ENCODE data around the gene BABAM1. TPM values are rescaled to one million over a fixed set of nuclear protein-coding genes. Genes with fewer than 3 reads are reported as not detected.
A peak's percentile ranks its signal among the peaks of the same experiment; 100 is the strongest.

BABAM1 gene
- total RNA-seq, 1 experiment from 2014 or later, result 93.3 TPM

GRCh38 chr19:17305517-17306284 is 38.5 kb downstream of the BABAM1 start, which contains the start of gene MRPL34:
TSS of gene MRPL34 (plus strand) at chr19:17305872. CDS start at chr19:17305893, 21 bp downstream.
- ATAC-seq (peak; percentile 65), DNase-seq (ENCODE audit: low read depth, low spot score) (peak; percentile 99)
- Histone ChIP-seq H3K79me2 (ENCODE audit: insufficient read depth, low read length) (peaks cover 26% of the 10 kb centered on the region), H2AFZ (ENCODE audit: low read depth, low read length, poor library complexity, severe bottlenecking) (no peak within 1 kb of the TSS), H3K9ac (ENCODE audit: low read length) (peak within 1 kb of the TSS; percentile 96), H3K9me3 (ENCODE audit: control insufficient read depth in 1 of 2, insufficient read depth in 1 of 2, low read depth in 1 of 2, low read length in 2 of 2) (no peaks in the 10 kb centered on the region), H3K27ac (ENCODE audit: low read depth, low read length) (peak within 1 kb of the TSS; percentile 92), H4K20me1 (ENCODE audit: insufficient read depth) (no peaks in the 10 kb centered on the region), H3K9me2 (ENCODE audit: insufficient read depth) (no peaks in the 10 kb centered on the region), H3K4me2 (ENCODE audit: low read length) (peak within 1 kb of the TSS; percentile 97), H3K36me3 (ENCODE audit: control insufficient read depth in 1 of 2, insufficient read depth in 2 of 2, low read length in 2 of 2) (no peaks in the 10 kb centered on the region), H3K27me3 (ENCODE audit: insufficient read depth, low read length) (no peaks in the 10 kb centered on the region), H3K4me1 (ENCODE audit: control insufficient read depth in 1 of 2, insufficient read depth in 2 of 2, low read length in 2 of 2) (peaks cover 40 to 66% of the 10 kb centered on the region in 2 experiments), H3K4me3 (replicated peaks in 1 of 2; ENCODE audit: low read depth in 1 of 2, low read length in 2 of 2) (peak within 1 kb of the TSS; percentile 81 to 85)
- ChIA-PET POLR2A (interaction anchor here (0.6 to 3.1 kb wide), 10 partner anchors 8 to 944 kb away, joined by 3 to 22 read pairs (median 4); partner anchors contain the start of gene B3GNT3), RAD21 (ENCODE audit: low non-redundant PET in 1 of 2, low total read pairs in 2 of 2, uncharacterized antibody in 2 of 2, unreplicated experiment in 2 of 2) (interaction anchor here (0.6 to 1.1 kb wide), 5 partner anchors 10 to 80 kb away, joined by 3 to 7 read pairs (median 3); no protein-coding TSS in a partner anchor), CTCF (interaction anchor here (0.5 to 2.1 kb wide), 15 partner anchors 9 to 591 kb away, joined by 3 to 33 read pairs (median 4); no protein-coding TSS in a partner anchor)
- intact Hi-C loops (cut with micrococcal nuclease), result no loop called here
- TSS peak; percentile 30 for BruUV-seq (replicated peaks)
- TF ChIP-seq, protein P1, sequence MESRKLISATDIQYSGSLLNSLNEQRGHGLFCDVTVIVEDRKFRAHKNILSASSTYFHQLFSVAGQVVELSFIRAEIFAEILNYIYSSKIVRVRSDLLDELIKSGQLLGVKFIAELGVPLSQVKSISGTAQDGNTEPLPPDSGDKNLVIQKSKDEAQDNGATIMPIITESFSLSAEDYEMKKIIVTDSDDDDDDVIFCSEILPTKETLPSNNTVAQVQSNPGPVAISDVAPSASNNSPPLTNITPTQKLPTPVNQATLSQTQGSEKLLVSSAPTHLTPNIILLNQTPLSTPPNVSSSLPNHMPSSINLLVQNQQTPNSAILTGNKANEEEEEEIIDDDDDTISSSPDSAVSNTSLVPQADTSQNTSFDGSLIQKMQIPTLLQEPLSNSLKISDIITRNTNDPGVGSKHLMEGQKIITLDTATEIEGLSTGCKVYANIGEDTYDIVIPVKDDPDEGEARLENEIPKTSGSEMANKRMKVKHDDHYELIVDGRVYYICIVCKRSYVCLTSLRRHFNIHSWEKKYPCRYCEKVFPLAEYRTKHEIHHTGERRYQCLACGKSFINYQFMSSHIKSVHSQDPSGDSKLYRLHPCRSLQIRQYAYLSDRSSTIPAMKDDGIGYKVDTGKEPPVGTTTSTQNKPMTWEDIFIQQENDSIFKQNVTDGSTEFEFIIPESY (IDR thresholded peaks at IDR 0.05; ENCODE audit: extremely low read depth, insufficient replicate concordance, low read length), result no peak
- peak; percentile 93 for TF ChIP-seq RAD21 (IDR thresholded peaks at IDR 0.05; ENCODE audit: low read depth)
- no peak for TF ChIP-seq ATF3 (IDR thresholded peaks at IDR 0.05)
- TF ChIP-seq SIN3A (IDR thresholded peaks at IDR 0.05; ENCODE audit: low read depth), result peak; percentile 96
- TF ChIP-seq YY1 (IDR thresholded peaks at IDR 0.05; ENCODE audit: extremely low read depth, insufficient replicate concordance, low read depth, low read length), result peak; percentile 67
- TF ChIP-seq ELF1 (IDR thresholded peaks at IDR 0.05; ENCODE audit: borderline replicate concordance, low read depth), result no peak; the same call in 1 of the 2 replicates
- peak; percentile 78 for TF ChIP-seq TCF7L2 (IDR thresholded peaks at IDR 0.05; ENCODE audit: borderline replicate concordance, extremely low read depth, insufficient read depth, insufficient read length)
- peak; percentile 90 for TF ChIP-seq SP1 (IDR thresholded peaks at IDR 0.05; ENCODE audit: low read depth)
- TF ChIP-seq SRF (IDR thresholded peaks at IDR 0.05; ENCODE audit: low read depth), result no peak
- peak; percentile 91 for TF ChIP-seq ZFX (IDR thresholded peaks at IDR 0.05)
- peak; percentile 90 for TF ChIP-seq MAX (IDR thresholded peaks at IDR 0.05)
- TF ChIP-seq, protein P2, sequence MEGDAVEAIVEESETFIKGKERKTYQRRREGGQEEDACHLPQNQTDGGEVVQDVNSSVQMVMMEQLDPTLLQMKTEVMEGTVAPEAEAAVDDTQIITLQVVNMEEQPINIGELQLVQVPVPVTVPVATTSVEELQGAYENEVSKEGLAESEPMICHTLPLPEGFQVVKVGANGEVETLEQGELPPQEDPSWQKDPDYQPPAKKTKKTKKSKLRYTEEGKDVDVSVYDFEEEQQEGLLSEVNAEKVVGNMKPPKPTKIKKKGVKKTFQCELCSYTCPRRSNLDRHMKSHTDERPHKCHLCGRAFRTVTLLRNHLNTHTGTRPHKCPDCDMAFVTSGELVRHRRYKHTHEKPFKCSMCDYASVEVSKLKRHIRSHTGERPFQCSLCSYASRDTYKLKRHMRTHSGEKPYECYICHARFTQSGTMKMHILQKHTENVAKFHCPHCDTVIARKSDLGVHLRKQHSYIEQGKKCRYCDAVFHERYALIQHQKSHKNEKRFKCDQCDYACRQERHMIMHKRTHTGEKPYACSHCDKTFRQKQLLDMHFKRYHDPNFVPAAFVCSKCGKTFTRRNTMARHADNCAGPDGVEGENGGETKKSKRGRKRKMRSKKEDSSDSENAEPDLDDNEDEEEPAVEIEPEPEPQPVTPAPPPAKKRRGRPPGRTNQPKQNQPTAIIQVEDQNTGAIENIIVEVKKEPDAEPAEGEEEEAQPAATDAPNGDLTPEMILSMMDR (IDR thresholded peaks at IDR 0.05 in 2 of 3, conservative IDR thresholded peaks at IDR 0.05 in 1 of 3; ENCODE audit: borderline replicate concordance in 1 of 3, insufficient read depth in 1 of 3, low read depth in 2 of 3, low read length in 2 of 3), result peak in 2 of 3 experiments; percentile 77 to 85
- TF ChIP-seq CBX3 (IDR thresholded peaks at IDR 0.05; ENCODE audit: low read depth), result peak; percentile 93
- no peak for TF ChIP-seq REST (IDR thresholded peaks at IDR 0.05; ENCODE audit: low read depth)
- TF ChIP-seq JUND (IDR thresholded peaks at IDR 0.05), result no peak; the same call in 1 of the 2 replicates
- TF ChIP-seq POLR2AphosphoS5 (IDR thresholded peaks at IDR 0.05; ENCODE audit: low read depth, low read length), result peak; percentile 77
- TF ChIP-seq POLR2A (IDR thresholded peaks at IDR 0.05; ENCODE audit: borderline replicate concordance, extremely low read depth, insufficient read depth, insufficient read length), result peak; percentile 51
- TF ChIP-seq FOSL1 (IDR thresholded peaks at IDR 0.05; ENCODE audit: low read depth), result no peak
